Ovary (tissue), 9 donors: ENCODE data around the gene ARHGEF7. TPM values are rescaled to one million over a fixed set of nuclear protein-coding genes. Genes with fewer than 3 reads are reported as not detected.

Experiments
- DNase-seq, 5 donors: peaks; one replicate each; pipeline ENCODE4 v3.0.0-alpha.2; 2019 to 2020
- H3K27ac ChIP-seq, 2 donors: fragments of 200-600 bp; one replicate each; pipeline versions ENCODE4 v1.5.1 to v1.8.0; 2019 to 2022
- H3K27me3 ChIP-seq: fragments of 200-600 bp; one replicate; pipeline ENCODE4 v1.8.0; 2022
- H3K36me3 ChIP-seq: fragments of 200-600 bp; sonication (generic); one replicate; pipeline ENCODE4 v1.5.1; 2019
- H3K4me1 ChIP-seq: one replicate; pipeline ENCODE4 v1.8.1; 2013; ENCODE audit warnings: mild to moderate bottlenecking, moderate library complexity; ENCODE audit not compliant: insufficient read depth
- H3K4me3 ChIP-seq: fragments of 200-600 bp; sonication (generic); one replicate; pipeline ENCODE4 v1.5.1; 2017
- H3K9me3 ChIP-seq, 2 donors: fragments of 200-600 bp in 1 of 2; sonication (generic) in 1 of 2; one replicate each; pipeline versions ENCODE4 v1.5.1 to v1.8.1; 2013 to 2019; ENCODE audit warnings: mild to moderate bottlenecking in 1 of 2, moderate library complexity in 1 of 2
- EP300 ChIP-seq: sonication (generic); formaldehyde crosslinking; IDR thresholded peaks from one replicate; pipeline ENCODE4 v1.6.1; 2017; ENCODE audit warnings: antibody characterized with exemption
- POLR2A ChIP-seq: fragments of 450-650 bp; IDR thresholded peaks from one replicate; pipeline ENCODE4 v1.6.1; 2017; ENCODE audit warnings: antibody characterized with exemption, mild to moderate bottlenecking, moderate library complexity
- WGBS, 3 donors: extraction: QIAGEN DNeasy Blood & Tissue Kit in 1 of 3; methylation state at CpG; one replicate each; pipeline versions ENCODE4 v1.1.5 to v1.1.7; 2013 to 2017; 5-methylcytosine and 5-hydroxymethylcytosine counted together
- intact Hi-C, 4 donors: fragments of 100-400 bp; cut with DNase I; formaldehyde crosslinking; loops; one replicate each; pipeline versions ENCODE4 v1.11.0 to v1.15.1; 2022 to 2023
- polyA plus RNA-seq, 2 donors: library from polyadenylated mRNA; stranded (reverse); fragments of 200-250 nt in 1 of 2; fragments of 350-450 nt in 1 of 2; fragmentation: Illumina TruSeq in 1 of 2; extraction: RNeasy Lipid Tissue Mini Kit (QIAGEN cat#74804) in 1 of 2; gene quantifications; one replicate each; pipeline ENCODE4 v1.2.3, GENCODE V29; 2013 to 2014
- total RNA-seq, 7 donors: library from RNA; depleted of rRNA in 2 of 7; stranded (reverse); fragments of >200 nt in 2 of 7; fragmentation: NEBNext Ultra II Directional in 3 of 7; extraction: Animal tissue kit (Norgen Biotek cat#: 25700) in 3 of 7; gene quantifications; one replicate each; pipeline versions ENCODE4 v1.1.0 to v1.2.4, GENCODE V29; 2016 to 2023
- TF ChIP-seq, protein P1 (sequence below), 3 donors: fragments of 450-650 bp in 2 of 3; fragments of 200-600 bp in 1 of 3; IDR thresholded peaks; one replicate each; pipeline versions ENCODE4 v1.5.1 to v1.8.0; 2016 to 2022; ENCODE audit warnings: antibody characterized with exemption in 3 of 3, mild to moderate bottlenecking in 1 of 3
- donor health status: DM: no; HTN: no; CAD: no; lungs with moderate emphysema.
- donor health status: DM: no; HTN: no; CAD: no.
- donor health status: Bipolar disorder and iron deficiency.
- donor health status: DM: yes; HTN: yes; CAD: no.
- donor health status: DM: no; HTN: no; CAD: no.
- donor health status: DM: yes; HTN: yes; CAD: no.

The ARHGEF7 gene
- total and polyA plus RNA-seq, 9 donors: 27.6 to 58.5 (median 52.2) TPM

DNA sequence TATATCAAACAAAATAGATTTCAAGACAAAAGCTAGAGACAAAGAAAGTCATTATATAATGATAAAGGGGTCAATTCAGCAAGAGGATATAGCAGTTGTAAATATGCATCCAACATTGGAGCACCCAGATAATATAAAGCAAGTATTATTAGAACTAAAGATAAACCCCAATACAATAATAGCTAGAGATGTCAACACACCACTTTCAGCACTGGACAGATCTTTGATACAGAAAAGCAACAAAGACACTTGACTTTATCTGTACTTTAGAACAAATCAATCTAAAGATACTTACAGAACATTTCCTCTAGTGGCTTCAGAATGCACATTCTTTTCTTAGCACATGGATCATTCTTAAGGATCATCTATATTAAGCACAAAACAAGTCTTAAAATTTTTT is 146.2 kb downstream of the ARHGEF7 start:
- no peak for DNase-seq
- TF ChIP-seq, protein P1, sequence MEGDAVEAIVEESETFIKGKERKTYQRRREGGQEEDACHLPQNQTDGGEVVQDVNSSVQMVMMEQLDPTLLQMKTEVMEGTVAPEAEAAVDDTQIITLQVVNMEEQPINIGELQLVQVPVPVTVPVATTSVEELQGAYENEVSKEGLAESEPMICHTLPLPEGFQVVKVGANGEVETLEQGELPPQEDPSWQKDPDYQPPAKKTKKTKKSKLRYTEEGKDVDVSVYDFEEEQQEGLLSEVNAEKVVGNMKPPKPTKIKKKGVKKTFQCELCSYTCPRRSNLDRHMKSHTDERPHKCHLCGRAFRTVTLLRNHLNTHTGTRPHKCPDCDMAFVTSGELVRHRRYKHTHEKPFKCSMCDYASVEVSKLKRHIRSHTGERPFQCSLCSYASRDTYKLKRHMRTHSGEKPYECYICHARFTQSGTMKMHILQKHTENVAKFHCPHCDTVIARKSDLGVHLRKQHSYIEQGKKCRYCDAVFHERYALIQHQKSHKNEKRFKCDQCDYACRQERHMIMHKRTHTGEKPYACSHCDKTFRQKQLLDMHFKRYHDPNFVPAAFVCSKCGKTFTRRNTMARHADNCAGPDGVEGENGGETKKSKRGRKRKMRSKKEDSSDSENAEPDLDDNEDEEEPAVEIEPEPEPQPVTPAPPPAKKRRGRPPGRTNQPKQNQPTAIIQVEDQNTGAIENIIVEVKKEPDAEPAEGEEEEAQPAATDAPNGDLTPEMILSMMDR (IDR thresholded peaks at IDR 0.05): no peak
- TF ChIP-seq POLR2A: no peak
- no peak for TF ChIP-seq EP300
- intact Hi-C loops: no loop called here
- Histone ChIP-seq H3K27me3 (no peaks in the 10 kb centered on the region), H3K4me3 (no peak overlapping the region), H3K36me3 (no peaks in the 10 kb centered on the region), H3K27ac (no peak overlapping the region), H3K4me1 (no peaks in the 10 kb centered on the region), H3K9me3 (no peaks in the 10 kb centered on the region)

DNA sequence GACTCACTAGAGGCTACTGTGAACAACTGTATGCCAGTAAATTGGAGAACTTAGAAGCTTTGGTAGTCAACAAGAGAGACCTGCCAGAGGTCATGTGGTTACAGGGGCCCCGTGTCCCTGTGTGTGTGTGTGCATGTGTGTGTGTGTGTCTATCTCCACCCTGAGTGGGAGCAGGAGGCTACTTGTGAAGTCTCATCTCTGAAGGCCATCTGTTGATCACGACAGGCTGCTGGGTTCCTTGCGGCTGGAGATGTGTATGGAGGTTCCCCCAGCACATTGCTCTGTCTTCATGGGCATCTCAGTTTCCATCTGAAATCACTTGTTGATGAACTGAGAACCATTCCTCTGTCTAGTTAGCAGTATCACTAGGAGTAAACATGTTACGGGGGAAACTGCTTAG is 147.2 kb downstream of the ARHGEF7 start:
- H3K36me3 ChIP-seq: no peaks in the 10 kb centered on the region
- no peak for DNase-seq

DNA sequence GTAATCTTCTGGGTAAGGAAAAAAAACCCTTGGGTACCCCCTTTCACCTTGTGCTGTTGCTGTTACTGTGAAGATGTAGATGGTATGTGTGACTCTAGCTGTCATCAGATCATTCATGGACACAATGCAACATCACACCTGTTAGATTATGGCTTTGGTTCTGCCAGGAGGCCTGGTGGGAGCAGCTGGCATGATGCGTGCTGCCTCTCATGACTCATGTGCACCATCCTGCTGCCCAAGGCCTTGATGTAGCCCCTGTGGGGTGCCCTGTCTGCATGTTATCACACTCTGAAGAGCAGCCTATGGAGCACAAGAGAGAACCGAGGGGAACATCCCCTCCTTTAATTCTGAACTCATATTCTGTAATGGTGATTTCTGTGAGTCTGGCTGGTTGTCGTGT is 147.6 kb downstream of the ARHGEF7 start:
- H3K36me3 ChIP-seq: no peaks in the 10 kb centered on the region
- no peak for DNase-seq
- intact Hi-C loops: no loop called here
- H3K27ac ChIP-seq: no peak overlapping the region
- 77 to 92% (median 89%) methylated on average over 3 of the region's 3 CpGs for WGBS, 3 donors
- H3K27me3 ChIP-seq: no peaks in the 10 kb centered on the region
- no peak overlapping the region for H3K4me3 ChIP-seq
- no peaks in the 10 kb centered on the region for H3K9me3 ChIP-seq
- TF ChIP-seq POLR2A (no peak), EP300 (no peak)
- TF ChIP-seq, protein P1 (IDR thresholded peaks at IDR 0.05): no peak
- no peaks in the 10 kb centered on the region for H3K4me1 ChIP-seq

More for the DNA sequence above, 147.2 kb downstream of the ARHGEF7 start:
- TF ChIP-seq, protein P1 (IDR thresholded peaks at IDR 0.05): no peak
- TF ChIP-seq POLR2A: no peak
- no peak overlapping the region for H3K27ac ChIP-seq
- WGBS, 3 donors: 86 to 89% (median 88%) methylated on average over 4 of the region's 4 CpGs
- H3K4me3 ChIP-seq: no peak overlapping the region
- intact Hi-C loops: no loop called here
- no peaks in the 10 kb centered on the region for H3K4me1 ChIP-seq
- H3K9me3 ChIP-seq: no peaks in the 10 kb centered on the region
- H3K27me3 ChIP-seq: no peaks in the 10 kb centered on the region

DNA sequence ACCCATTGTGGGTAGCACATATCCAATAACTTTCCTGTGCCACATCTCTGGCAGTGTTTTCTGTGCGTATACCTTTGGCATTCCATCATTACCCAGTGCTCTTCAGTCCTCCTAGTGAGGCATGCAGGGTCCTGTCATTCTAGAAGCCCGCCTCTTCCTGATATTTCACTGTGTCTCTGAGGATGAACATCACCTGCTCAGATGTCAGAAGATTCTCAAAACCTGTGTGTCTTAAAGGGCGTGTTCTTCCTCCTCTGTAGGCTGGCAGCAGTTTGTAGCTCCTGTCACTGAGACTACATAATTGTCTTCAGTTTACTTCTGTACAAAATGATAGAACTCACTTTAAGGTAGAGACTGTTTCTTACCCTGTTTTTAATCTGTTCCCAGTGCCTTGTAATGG is 148.5 kb downstream of the ARHGEF7 start:
- Histone ChIP-seq H3K27ac (no peak overlapping the region), H3K4me3 (no peak overlapping the region), H3K4me1 (no peaks in the 10 kb centered on the region), H3K27me3 (no peaks in the 10 kb centered on the region), H3K9me3 (no peaks in the 10 kb centered on the region), H3K36me3 (no peaks in the 10 kb centered on the region)
- DNase-seq: no peak
- WGBS, 3 donors: 96 to 98% (median 97%) methylated on average over 3 of the region's 3 CpGs
- TF ChIP-seq, protein P1 (IDR thresholded peaks at IDR 0.05): no peak
- TF ChIP-seq EP300 (no peak), POLR2A (no peak)
- intact Hi-C loops: no loop called here
